GM19043 (cell line): Measurements from ENCODE around the gene NCKAP5.
A peak's percentile ranks its signal among the peaks of the same experiment; 100 is the strongest.

Experiments used
- ATAC-seq: cut with Tn5 transposase; IDR thresholded peaks from one replicate; pipeline ENCODE4 v1.9.1; 2021; ENCODE audit warnings: low read depth; ENCODE audit not compliant: unreplicated experiment

Gene NCKAP5

DNA sequence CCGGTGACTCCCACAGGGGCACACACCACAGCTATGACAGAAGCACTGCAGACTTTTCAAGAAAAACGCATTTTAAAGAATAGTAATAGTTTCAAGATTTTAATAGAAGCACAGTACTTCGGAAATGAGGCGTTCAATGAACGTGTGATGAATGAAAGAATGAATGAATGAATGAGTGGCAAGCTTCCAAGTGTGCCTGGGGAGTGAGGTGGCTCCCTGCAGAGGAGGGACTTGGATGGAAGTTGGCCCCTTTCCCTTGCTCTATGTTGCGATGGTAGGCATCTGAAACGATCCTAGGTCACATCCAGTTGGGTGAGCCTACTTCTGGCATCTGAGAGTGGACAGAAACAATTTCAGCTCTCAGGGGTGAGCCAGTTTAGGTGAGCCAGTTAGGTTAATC is 65.6 kb downstream of the NCKAP5 start:
- ATAC-seq, result no peak

DNA sequence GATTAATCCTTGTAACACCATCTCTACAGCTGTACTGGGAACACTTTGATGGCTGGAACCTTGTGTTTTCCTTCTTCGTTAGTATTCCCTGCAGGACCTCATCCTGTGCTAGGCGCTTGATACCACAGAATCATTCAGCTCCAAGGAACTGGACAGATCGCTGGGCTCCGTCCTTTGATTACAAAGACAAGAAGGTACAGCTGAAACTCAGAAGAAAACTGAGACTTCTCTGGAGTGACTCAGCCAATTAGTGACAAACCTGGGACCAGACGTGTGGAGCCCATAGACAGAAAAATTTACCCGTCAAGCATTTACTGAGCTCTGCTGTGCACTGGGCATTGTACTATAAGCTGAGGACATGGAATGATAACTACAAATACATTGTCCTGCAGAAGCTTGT is 67.3 kb downstream of the NCKAP5 start:
- no peak for ATAC-seq

DNA sequence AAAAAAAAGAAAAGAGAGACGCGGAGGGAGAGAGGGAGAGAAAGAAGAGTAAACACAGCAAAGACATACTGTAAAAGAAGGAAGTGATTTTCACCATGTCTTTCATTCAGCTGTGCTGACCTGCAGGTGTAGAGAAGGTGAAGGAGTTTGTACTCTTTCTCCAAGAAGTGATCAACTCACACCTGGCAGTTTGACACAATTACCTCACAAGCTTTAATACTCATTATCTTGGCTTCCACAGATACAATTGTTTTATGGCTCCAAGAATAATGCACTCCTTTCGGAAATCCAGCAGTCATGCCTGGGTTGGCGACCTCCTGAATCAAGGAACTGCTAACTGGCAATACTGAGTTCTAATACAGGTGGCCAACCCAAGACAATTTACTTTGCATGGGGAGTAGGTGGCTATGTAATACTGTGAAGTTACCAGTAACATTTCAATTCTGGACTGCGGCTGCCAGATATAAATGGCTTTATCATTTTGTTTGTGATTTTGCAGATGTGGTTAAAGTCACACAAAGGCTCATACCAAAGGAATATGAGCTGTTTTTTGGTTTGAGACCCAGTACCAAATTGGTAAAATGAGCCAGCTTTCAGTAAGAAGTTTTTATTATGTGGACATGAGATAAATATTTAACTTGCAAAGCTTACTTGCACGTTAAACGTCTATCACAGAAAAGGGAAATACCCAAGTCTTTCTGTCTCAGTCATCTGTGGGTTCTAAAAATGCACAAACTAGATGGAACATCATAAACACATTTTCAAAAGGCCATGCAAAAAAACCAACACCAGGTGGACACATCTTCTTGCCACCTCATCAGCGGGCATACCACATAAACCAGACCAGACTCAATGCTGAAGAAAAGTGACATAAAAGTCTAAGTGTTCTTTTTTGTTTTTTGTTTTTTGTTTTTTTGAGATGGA is 69.3 kb downstream of the NCKAP5 start:
- peak; percentile 68 for ATAC-seq

DNA sequence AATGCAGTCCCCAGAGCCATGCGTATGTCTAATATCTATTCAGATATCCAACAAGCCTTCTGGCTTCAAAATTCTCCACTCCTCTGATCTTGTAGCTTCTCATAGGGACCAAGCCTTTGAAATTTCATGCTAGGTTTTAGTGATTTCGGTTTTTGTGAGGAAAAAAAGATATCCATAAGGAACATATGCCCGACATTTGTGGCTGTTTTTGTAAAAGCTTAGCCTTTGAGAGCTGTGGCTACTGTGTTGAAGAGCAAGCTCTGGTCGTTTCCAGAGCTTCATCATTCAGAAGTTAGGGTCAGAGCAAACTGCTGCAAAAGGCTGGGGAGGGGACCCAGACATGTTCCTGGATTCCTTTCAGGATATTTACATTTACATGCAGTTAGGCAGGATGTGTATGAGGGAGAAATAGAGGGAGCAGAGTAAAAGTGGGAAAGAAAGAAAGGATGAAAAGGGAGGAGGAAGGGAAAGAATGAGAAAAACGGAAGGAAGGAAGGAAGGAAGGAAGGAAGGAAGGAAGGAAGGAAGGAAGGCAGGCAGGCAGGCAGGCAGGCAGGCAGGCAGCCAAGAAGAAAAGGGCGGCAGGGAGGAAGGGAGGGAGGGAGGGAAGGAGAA is 70.2 kb downstream of the NCKAP5 start:
- no peak for ATAC-seq

DNA sequence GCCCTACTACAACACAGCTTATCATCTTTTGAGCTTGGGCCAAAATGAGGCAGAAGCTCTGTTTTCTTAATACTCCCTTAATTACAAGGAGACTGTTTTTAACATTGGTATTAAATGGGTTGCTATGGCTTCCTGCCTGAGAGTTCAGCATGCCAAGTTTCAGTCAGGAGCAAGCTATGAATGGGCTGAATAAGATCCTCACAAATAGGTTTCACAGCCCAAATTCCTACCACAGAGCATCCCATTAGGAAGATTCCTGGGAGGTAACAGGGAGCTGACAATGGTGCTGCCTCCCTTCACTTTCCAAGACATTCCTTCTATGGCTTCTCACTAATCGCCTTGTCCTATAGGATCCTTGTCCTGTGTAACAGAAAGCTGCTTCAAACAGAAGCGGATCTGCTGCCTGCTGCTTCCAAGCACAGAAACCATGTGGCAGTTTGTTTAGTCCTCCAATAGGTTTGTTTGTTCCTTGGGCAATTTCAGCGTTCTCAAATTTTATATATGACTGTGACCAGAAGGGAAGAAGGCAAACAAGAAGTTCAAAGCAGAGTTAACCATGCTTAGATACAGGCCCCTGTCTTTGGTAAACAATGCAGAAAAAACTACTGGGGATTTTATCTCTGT is 70.9 kb downstream of the NCKAP5 start:
- ATAC-seq, result no peak

DNA sequence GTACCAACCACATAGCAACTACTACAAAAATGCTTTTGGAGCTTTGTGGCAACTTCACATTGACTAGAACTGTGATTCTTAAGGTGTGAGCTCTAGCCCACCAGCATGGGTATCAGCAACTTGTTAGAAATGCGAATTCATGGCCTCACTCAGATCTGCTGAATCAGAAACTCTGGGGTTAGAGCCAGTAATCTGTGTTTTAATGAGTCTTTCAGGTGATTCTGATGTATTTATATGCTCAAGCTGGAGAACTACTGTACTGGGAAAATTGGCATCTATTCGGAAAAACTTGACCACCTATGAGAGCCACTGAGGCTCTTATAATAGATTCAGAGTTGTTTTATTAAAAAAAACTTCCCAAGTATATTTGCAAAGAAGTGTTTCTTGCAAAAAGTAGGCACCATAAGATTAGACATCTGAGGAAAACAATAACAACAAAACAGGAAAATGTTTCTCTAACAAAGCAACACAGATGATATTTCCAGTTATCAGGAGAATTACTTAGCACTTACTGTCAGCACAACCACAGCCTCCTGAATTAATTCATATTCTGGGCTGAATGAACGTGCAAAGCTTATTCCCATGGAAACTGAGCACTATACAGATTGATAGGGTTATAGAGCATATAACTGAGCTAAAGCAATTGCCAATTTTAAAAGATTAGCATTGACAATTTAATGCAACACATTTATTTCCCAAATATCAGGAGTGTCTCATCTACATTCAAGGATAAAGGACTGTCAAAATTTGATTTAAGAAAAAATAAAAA is 71.6 kb downstream of the NCKAP5 start:
- no peak for ATAC-seq

DNA sequence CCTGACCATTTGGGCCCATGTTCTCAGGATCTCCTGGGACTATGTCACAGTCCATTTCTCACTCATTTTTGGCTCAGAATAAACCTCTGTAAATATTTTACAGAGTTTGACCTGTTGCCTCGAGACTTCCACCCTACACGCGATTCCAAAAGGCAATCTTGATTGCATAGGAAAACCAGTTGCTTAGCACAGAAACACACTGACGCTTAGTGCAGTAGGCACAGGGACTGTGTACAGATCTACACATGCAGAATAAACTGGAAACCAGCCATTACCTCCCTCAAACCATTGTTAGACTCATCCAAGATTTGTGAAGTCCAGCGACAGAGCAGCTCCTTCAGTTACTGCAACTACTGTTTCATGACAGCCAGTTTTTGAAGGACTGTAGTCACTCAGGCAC is 73.0 kb downstream of the NCKAP5 start:
- ATAC-seq, result no peak

DNA sequence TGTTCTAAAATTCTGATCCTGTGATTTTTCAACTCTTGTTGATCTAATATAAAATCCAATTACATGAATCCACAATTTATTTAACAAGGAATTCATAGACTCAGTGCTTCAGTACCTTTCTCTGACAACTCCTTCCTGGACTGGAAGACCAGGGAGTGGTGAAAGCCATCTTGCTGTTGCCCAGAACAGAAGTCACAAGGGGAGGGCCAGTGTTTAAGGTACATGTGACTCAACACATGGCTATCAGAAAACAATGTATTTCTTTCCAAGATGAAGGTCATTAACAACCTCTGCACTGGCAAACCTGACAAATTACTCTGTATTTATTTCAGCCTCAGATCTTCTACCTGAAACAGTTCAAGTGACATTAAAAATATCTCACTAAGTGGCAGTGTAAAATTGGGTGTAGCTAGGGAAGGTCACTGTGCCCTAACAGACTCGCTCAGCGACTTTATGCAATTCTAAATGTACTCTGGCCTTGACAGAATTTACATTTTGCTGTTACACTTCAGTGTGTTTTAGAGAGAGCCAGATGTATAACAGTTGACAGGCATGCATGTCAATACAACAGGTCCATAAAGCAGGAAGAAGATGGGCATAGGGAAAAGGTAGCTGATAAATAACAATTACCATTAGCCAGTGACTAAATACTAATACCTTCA is 75.4 kb downstream of the NCKAP5 start:
- no peak for ATAC-seq

DNA sequence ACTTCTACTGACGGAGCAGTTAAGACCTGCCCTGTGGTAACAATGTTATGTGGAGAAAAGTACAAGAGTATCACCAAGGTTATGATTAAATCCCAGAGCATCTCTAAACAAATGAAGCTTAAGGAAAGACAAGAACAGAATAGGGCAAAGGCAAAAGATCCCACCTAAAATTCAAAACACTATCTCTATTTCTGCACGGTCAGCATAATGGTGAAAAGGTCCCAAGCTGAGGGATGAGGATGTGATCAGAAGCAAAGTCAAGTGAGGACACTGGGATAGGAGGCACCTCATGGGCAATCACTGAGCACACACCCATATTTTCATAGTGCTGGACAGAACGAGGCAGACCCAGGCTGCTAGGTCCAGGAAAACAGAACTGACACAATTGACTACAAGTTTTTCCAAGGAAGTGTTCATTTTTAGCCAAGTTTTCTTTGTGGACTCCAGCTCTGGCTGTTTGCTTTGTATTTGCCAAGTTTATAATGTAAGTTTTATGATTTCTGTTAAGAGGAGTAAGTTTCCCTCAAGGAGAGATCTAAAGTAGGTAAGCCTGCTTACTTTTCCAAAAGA is 77.8 kb downstream of the NCKAP5 start:
- no peak for ATAC-seq

DNA sequence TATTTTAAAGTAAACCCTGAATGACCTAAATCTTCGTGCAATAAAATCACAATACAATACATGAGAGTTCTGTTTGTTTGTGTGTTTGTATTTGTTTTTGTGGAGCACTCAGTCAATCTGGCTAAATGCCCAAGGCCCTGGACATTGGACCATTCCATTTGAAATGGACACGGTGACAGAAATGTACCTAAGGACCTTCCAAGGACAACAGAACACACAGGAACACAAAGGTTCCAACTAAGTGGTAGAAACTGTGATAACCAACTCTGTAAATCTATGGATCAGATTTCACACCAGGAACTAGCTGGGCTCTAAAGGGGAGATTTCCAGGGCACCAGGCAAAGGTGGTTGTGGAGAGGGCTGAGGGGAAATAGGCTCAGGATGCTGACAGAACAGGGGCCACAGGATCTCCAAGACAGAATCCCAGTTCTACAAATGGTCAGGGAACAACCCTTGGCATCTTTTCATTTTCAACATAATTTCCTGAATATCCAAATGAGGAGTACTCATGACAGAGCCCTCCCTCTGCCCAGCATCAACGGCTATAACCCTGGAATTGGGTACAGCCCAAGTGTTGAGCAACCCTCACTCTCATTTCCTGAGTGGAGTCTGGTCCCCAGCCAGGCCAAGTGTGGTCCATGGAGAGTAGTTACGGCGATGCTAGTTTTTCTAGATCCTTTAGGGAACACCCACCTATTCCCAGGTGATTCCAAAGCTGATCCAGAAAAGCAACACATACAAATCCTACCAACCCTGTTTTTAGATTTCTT is 78.4 kb downstream of the NCKAP5 start:
- ATAC-seq, result no peak

DNA sequence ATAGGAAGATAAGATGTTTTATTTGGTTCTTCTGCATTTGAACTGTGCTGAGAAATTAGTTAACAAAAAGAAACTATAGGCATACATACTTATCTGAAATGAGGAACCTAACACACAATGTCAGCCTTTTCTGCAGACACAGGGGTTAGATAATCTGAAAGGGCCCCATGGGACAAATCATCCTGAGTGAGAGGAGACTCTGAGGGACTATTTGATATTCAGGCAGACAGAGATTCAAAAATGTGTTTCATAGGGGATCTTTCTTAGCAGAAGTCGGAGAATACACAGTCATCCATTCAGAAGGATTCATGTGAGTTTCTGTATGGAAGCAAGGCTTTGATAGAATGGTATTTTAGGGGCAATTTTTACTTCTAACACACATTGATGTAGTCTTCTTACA is 79.1 kb downstream of the NCKAP5 start:
- no peak for ATAC-seq

DNA sequence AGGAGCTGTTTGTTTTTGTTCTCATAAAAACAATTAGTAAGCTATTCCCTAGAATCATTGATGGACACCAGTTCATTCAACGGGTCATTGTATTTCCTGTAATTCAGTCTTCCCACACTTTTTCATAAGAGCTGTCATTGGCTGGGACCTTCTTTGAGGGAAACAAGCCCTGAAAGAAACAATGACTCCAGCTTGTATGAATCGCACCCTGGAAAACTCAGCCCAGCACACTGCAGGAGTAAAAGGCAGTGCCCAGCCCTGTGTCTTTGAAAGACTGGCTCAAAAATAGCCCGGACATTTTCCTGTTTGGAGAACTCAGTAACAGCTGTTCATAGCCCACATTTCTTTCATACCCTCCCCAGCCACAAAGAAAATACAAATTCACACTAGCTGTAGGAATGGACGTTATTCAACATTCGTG is 81.5 kb downstream of the NCKAP5 start:
- no peak for ATAC-seq

DNA sequence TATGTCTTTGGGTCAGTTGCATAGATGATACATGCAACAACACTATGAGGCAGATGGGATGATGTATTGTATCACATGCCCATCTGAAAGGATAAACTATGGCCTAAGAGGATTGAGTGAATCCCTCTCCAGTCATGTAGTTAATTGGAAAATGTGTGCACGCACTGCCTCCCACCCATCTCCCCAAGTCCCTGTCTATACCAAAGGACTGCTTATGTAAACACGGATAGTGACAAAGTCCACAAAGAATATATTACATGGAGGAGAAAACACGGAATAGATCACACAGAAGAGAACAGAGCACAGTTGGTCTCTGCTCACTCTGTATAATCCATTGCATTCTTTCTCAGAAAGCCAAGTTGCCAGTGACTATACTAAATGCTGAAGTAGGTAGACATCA is 82.4 kb downstream of the NCKAP5 start:
- no peak for ATAC-seq

DNA sequence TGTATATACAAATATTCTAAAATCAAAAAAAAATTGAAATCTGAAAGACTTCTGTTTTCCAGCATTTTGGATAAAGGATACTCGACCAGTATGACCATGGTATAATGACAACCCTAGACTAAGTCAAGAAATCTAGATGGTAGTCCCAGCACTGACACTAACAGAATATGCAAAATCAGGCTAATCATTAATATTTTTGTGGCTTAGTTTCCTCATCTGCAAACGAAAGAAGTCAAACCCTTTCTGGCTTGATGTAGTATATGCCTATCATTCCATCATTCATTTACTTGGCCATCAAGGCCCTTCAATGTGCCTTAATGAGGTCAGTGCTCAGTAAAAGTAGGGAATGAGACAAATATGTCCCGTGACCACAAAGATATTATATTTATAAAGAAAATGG is 83.5 kb downstream of the NCKAP5 start:
- ATAC-seq, result peak; percentile 51

DNA sequence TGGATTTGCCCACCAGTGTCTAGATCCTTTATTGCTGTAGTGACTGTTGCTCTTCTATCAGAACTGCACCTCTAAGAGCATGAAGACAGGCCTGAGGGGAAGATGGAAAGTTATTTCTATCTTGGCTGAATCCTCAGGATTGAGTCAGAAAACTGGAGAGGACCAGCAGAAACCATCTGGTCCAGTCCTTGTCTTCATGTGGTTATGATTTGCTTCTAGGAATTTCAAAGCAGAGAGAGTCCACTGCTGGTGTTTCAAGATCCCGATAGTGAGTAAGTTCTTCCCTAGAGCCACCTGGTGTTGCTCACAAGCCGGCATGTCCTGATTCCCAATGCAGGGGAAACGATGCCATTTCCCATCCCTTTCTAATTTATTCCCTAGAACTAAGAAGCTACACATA is 84.2 kb downstream of the NCKAP5 start:
- ATAC-seq, result no peak

DNA sequence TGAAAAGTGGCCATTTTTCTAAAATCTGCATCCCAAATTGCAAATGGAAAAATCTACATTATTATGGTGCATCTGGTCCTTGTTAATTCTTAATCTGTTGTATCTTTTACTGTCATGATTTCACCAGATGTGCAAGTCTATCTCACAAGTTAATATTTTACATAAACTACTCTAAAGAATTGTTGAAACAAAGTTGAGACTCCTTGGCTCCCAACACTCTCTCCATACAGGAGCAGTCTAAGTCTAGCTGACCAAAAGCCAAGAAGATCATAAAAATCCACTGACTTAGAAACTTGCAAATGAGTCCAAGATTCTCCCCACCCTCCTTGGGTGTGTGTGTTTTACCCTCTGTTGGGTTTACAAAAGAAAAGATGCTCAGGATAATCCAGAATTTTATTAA is 85.1 kb downstream of the NCKAP5 start:
- ATAC-seq, result no peak

DNA sequence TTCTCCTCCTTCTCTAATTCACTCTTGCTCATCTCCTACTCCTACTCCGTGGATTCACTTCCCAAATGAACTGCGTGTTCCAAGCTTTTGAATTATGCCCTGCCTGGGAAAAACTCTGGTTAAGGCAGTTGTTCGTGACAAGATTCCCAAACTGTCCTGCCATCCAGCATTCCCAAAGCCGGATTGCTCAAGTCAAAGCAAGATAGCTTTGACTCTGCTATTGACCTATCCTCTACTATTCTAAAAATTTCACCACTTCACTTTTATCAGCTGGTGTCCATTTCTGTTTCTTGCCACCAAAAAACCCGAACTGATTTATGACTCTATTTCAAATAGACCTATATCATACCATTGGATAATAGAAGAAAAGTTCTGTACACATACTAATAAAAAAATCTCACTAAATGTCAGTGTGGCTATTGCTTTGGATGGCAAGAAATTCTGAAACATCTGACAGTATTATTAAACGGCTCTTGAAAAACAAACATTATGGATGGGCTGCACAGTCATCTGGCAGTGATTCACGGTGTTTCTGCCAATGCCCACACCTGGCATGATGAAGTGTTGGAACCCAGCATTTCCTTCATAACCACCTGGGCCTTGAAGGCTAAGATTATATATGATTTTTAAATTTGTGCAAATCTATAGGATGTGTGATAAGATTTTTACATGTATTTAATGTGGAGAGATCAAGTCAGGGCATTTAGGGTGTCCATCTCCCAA is 87.4 kb downstream of the NCKAP5 start:
- ATAC-seq, result no peak

DNA sequence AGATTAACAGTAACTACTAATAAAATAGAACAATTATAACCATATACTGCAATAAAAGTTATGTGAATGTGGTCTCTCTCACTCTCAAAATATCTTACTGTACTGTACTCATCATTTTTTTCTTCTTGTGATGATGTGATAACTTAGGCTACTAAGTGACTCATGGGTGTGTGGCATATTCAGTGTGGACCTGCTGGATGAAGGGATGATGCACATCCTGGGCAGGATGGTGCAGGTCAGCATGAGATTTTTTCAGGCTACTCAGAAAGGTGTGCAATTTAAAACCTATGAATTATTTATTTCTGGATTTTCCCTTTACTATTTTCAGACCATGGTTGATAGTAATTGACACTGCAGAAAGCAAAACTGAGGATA is 90.7 kb downstream of the NCKAP5 start:
- no peak for ATAC-seq
